Measurements from ENCODE around the gene CAST.
A peak's percentile ranks its signal among the peaks of the same experiment; 100 is the strongest.

The CAST gene

DNA sequence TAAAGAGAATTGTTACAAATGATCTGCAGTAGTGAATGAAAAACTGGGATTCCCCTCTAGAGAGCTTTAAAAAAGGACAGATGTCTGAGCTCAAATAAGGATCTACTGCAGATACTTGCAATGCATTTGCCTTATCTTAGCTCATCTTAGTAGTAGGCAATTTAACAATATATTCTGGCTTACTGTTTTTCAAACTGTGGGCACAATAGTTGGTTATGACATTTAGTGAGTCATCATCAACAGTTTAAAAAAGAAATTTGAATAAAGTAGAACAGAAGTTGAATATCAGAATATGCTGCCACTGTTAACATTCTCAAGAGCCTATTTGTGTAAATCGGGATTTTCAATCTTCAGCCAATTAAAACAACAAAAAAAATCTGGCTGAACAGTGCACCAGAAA lies 6.7 kb upstream of the CAST start:
- in situ Hi-C loops (cut with MboI; ENCODE audit: low pct_unique_long_range_greater_than_20kb, low sequenced_read_pairs, unreplicated experiment): no loop called here
- TF ChIP-seq, protein P1, sequence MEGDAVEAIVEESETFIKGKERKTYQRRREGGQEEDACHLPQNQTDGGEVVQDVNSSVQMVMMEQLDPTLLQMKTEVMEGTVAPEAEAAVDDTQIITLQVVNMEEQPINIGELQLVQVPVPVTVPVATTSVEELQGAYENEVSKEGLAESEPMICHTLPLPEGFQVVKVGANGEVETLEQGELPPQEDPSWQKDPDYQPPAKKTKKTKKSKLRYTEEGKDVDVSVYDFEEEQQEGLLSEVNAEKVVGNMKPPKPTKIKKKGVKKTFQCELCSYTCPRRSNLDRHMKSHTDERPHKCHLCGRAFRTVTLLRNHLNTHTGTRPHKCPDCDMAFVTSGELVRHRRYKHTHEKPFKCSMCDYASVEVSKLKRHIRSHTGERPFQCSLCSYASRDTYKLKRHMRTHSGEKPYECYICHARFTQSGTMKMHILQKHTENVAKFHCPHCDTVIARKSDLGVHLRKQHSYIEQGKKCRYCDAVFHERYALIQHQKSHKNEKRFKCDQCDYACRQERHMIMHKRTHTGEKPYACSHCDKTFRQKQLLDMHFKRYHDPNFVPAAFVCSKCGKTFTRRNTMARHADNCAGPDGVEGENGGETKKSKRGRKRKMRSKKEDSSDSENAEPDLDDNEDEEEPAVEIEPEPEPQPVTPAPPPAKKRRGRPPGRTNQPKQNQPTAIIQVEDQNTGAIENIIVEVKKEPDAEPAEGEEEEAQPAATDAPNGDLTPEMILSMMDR (IDR thresholded peaks at IDR 0.05; ENCODE audit: extremely low read depth, insufficient read depth, missing control alignments): no peak
- no peak for DNase-seq (ENCODE audit: low spot score)

DNA sequence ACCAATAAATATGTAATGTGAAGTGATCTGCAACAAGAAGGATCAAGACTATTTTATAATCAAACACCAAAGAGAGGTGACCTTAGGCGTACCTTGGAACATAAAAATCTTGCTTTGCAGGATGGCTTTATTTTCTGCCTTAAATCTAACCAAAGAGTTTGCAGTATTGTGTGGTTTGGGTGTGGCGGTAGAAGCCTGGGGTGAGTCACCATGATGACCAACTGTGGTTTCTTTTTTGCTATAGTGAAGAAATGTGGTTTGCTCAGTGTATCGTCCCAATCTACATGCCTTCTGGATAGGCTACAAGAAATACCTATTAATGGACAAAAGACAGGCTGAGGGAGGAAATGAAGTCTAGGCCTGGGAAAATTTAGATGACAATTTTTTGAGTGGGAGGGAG lies 5.1 kb upstream of the CAST start:
- in situ Hi-C loops (cut with MboI; ENCODE audit: low pct_unique_long_range_greater_than_20kb, low sequenced_read_pairs, unreplicated experiment): no loop called here
- TF ChIP-seq, protein P1 (IDR thresholded peaks at IDR 0.05; ENCODE audit: extremely low read depth, insufficient read depth, missing control alignments): no peak
- DNase-seq (ENCODE audit: low spot score): peak; percentile 59

DNA sequence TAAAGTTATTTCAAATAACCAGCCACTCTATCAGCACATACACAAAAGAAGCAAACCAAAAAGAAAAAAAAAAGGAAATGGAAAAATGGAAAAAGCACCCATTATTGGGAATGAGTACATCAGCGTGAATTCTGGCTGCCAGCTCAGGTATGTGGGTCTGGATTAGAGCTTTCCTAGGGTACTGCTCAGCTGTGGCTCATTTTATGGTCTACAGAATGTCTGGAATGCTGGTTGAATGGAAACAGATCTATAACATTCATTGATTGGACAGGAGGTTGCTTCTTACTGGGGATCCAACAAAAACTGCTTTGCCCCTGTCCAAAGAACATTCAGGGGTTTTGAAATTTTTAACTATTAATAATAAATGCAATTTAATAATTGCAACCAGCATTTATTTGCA lies 3.9 kb upstream of the CAST start:
- no peak for DNase-seq (ENCODE audit: low spot score)
- in situ Hi-C loops (cut with MboI; ENCODE audit: low pct_unique_long_range_greater_than_20kb, low sequenced_read_pairs, unreplicated experiment): no loop called here
- TF ChIP-seq, protein P1 (IDR thresholded peaks at IDR 0.05; ENCODE audit: extremely low read depth, insufficient read depth, missing control alignments): no peak

DNA sequence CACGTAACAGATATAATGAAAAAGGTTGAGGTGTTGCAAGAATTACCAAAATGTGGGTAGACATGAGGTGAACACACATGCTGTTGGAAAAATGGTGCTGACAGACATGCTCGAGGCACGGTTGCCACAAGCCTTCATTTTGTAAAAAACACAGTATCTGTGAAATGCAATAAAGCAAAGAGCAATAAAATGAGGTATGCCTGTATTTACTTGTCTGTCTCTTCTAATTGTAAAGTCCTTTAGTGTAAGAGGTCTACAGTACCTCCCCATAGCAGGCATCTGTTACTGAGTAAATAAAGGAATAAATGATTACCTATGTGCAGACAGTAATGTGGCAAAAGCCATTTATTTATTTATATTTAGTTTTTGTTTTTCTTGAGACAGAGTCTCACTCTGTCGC lies 3.0 kb upstream of the CAST start:
- no peak for DNase-seq (ENCODE audit: low spot score)
- in situ Hi-C loops (cut with MboI; ENCODE audit: low pct_unique_long_range_greater_than_20kb, low sequenced_read_pairs, unreplicated experiment): no loop called here
- TF ChIP-seq, protein P1 (IDR thresholded peaks at IDR 0.05; ENCODE audit: extremely low read depth, insufficient read depth, missing control alignments): no peak

DNA sequence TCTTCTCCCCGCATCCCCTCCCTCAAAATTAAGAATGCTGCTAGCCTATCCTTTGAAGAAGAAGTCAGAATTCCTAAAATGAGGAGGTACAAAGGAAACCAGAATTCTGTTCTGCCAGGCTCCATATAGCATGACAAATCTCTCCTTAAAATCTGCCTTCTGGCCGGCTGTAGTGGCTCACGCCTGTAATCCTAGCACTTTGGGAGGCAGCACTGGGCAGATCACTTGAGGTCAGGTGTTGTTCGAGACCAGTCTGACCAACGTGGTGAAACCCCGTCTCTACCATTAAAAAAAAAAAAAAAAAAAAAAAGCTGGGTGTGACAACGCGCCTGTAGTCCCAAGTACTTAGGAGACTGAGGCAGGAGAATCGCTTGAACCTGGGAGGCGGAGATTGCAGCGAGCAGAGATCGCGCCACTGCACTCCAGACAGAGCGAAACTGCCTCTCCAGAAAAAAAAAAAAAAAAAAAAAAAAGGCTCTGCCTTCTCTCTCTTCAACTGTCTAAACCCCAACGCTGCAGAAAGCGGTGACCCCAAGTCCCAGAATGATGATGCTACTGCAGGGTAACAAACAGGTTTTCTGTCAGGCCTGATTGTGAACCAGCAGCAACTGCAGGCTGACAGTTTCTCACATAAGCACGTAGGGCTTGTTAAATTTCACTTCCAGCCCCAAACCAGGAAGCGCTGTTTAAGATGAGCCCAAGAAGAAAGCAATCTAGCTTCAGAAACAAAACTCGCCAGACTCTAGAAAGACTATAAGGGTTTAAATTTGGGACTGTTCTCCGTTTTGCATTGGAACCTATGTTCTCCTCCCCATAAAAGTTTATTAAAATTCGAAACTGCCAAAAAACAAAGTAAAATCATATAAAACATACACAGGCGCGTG lies 963 bp upstream of the CAST start:
- in situ Hi-C loops (cut with MboI; ENCODE audit: low pct_unique_long_range_greater_than_20kb, low sequenced_read_pairs, unreplicated experiment): no loop called here
- peak; percentile 59 for DNase-seq (ENCODE audit: low spot score)
- TF ChIP-seq, protein P1 (IDR thresholded peaks at IDR 0.05; ENCODE audit: extremely low read depth, insufficient read depth, missing control alignments): no peak

DNA sequence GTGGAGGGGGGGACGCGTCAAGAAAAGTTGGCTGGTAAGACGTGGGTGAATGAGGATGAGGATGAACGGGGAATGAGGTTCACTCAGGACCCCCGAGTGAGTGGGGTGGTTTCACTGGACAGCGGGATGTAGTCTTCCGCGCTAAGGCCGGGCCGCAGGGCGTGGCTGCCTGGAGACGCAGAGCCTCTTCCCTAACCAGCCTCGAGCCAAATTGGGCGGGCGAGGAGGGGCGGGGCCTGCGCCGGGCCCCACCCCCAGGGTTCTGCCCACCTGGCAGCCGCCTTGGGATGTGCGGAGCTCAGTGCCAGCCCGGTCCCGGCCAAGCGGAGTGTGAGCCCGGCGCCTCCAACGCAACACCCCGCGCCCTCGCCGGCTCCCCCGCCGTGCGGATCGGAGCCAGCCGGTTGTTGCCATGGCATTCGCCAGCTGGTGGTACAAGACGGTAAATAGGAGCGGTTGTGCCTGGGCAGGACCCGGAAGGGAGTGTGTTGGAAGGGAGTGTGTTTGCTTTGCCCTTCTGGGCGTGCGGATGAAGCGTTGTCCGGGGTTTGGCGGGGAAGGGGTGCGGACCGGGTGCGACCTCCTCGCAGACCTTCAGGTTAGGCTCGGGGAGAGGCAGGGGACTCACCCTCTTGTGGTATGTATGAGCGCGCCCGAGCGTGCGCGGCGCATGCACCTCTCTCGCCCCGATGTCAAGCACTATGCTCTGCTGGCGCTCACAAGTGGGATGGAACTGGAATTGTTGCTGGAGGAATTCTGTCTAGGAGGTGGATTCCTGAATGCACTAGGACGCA lies 746 bp downstream of the CAST start:
- in situ Hi-C loops (cut with MboI; ENCODE audit: low pct_unique_long_range_greater_than_20kb, low sequenced_read_pairs, unreplicated experiment): no loop called here
- TF ChIP-seq, protein P1 (IDR thresholded peaks at IDR 0.05; ENCODE audit: extremely low read depth, insufficient read depth, missing control alignments): no peak

More for the DNA sequence above, 746 bp downstream of the CAST start:
- peak; percentile 95 for DNase-seq (ENCODE audit: low spot score)

All from GM13977 (cell line).